ENCODE measurements around the gene GATA6.
"Not testable (repeated sequence)": the region's sequence is repeated elsewhere in the genome, so short reads cannot be mapped to it uniquely, and the experiment has no call there.

GATA6 gene

GRCh38 chr18:22194151-22194598 is 24.8 kb downstream of the GATA6 start:
- H4K91ac ChIP-seq (ENCODE audit: low read depth, low read length, poor library complexity), result no peak overlapping the region
- no peak overlapping the region for H2BK12ac ChIP-seq (ENCODE audit: low read length)
- H3K9me3 ChIP-seq (replicated peaks in 1 of 2; ENCODE audit: control insufficient read depth in 2 of 2, insufficient read depth in 1 of 2, low read depth in 1 of 2, low read length in 2 of 2), result no peaks in the 10 kb centered on the region
- no peak for DNase-seq (ENCODE audit: low spot score)
- no peak overlapping the region for H3K9ac ChIP-seq (ENCODE audit: low read depth, low read length, poor library complexity)
- H2AFZ ChIP-seq (ENCODE audit: low read length), result peak overlapping the region; percentile 28
- no peaks in the 10 kb centered on the region for H3K36me3 ChIP-seq (replicated peaks in 1 of 2; ENCODE audit: control insufficient read depth in 2 of 2, insufficient read depth in 2 of 2, low read length in 2 of 2)
- no peak overlapping the region for H4K8ac ChIP-seq (ENCODE audit: low read depth, low read length)
- no peak overlapping the region for H3K4ac ChIP-seq (ENCODE audit: low read length)
- H2BK120ac ChIP-seq (ENCODE audit: low read depth, low read length), result no peak overlapping the region
- H3K4me2 ChIP-seq (ENCODE audit: insufficient read depth, low read length, poor library complexity, severe bottlenecking), result no peak overlapping the region
- no peak overlapping the region for H3K4me3 ChIP-seq (ENCODE audit: low read length in 2 of 2)
- H2AK5ac ChIP-seq (ENCODE audit: low read depth, low read length), result no peak overlapping the region
- peak overlapping the region; percentile 38 for H3K18ac ChIP-seq (ENCODE audit: low read length)
- no peak overlapping the region for H2BK15ac ChIP-seq (ENCODE audit: low read length)
- WGBS, 2 donors (ENCODE audit: extremely low coverage in 2 of 2, insufficient read length in 2 of 2, insufficient replicate concordance in 1 of 2), result no CpG with 5 or more reads among the region's 7 CpGs
- no peaks in the 10 kb centered on the region for H3K79me1 ChIP-seq (ENCODE audit: low read depth, low read length)
- no peak overlapping the region for H3K14ac ChIP-seq (ENCODE audit: low read length)
- no peak overlapping the region for H3K23ac ChIP-seq (ENCODE audit: low read depth, low read length, poor library complexity)
- H3K27ac ChIP-seq (replicated peaks; ENCODE audit: low read length), result peak overlapping the region; percentile 3
- peaks cover 2 to 15% of the 10 kb centered on the region in 2 donors for H3K4me1 ChIP-seq (ENCODE audit: control insufficient read depth in 2 of 2, insufficient read depth in 1 of 2, low read depth in 1 of 2, low read length in 2 of 2)
- H2BK5ac ChIP-seq (ENCODE audit: low read length), result no peak overlapping the region
- H3K27me3 ChIP-seq (ENCODE audit: control insufficient read depth in 3 of 3, insufficient read depth in 3 of 3, low read depth in 1 of 3, low read length in 3 of 3), result peaks cover 0 to 42% (median 0%) of the 10 kb centered on the region in 3 experiments

- no peak overlapping the region for H2AFZ ChIP-seq (ENCODE audit: low read length)
Observed at GRCh38 chr18:22195052-22195451, 25.7 kb downstream of the GATA6 start.

DNA sequence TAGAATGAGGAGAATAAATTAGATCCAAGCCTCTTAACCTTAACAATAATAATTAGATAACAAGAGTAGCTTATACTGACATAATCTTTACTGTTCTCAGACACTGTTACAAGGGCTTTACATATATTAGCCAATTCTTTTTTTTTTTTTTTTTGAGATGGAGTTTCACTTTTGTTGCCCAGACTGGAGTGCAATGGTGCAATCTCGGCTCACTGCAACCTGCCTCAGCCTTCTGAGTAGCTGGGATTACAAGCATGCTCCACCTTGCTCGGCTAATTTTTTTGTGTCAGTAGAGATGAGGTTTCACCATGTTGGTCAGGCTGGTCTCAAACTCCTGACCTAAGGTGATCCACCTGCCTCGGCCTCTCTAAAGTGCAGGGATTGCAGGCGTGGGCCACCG is 27.6 kb downstream of the GATA6 start:
- peaks cover 2 to 16% of the 10 kb centered on the region in 2 donors for H3K4me1 ChIP-seq (ENCODE audit: control insufficient read depth in 2 of 2, insufficient read depth in 1 of 2, low read depth in 1 of 2, low read length in 2 of 2)
- H3K27me3 ChIP-seq (ENCODE audit: control insufficient read depth in 3 of 3, insufficient read depth in 3 of 3, low read depth in 1 of 3, low read length in 3 of 3), result peaks cover 0 to 26% (median 0%) of the 10 kb centered on the region in 3 experiments

More at GRCh38 chr18:22195052-22195451, 25.7 kb downstream of the GATA6 start:
- no peak overlapping the region for H2AK5ac ChIP-seq (ENCODE audit: low read depth, low read length)
- no peak overlapping the region for H3K9ac ChIP-seq (ENCODE audit: low read depth, low read length, poor library complexity)
- H4K8ac ChIP-seq (ENCODE audit: low read depth, low read length), result no peak overlapping the region
- H3K14ac ChIP-seq (ENCODE audit: low read length), result no peak overlapping the region
- no peak overlapping the region for H2BK120ac ChIP-seq (ENCODE audit: low read depth, low read length)
- H3K4me3 ChIP-seq (ENCODE audit: low read length in 2 of 2), result no peak overlapping the region
- peaks cover 2 to 15% of the 10 kb centered on the region in 2 donors for H3K4me1 ChIP-seq (ENCODE audit: control insufficient read depth in 2 of 2, insufficient read depth in 1 of 2, low read depth in 1 of 2, low read length in 2 of 2)
- no peak overlapping the region for H2BK15ac ChIP-seq (ENCODE audit: low read length)
- peaks cover 0 to 42% (median 0%) of the 10 kb centered on the region in 3 experiments for H3K27me3 ChIP-seq (ENCODE audit: control insufficient read depth in 3 of 3, insufficient read depth in 3 of 3, low read depth in 1 of 3, low read length in 3 of 3)
- no CpG with 5 or more reads among the region's 11 CpGs for WGBS, 2 donors (ENCODE audit: extremely low coverage in 2 of 2, insufficient read length in 2 of 2, insufficient replicate concordance in 1 of 2)
- H3K27ac ChIP-seq (replicated peaks; ENCODE audit: low read length), result no peak overlapping the region
- no peak overlapping the region for H4K91ac ChIP-seq (ENCODE audit: low read depth, low read length, poor library complexity)
- DNase-seq (ENCODE audit: low spot score), result no peak
- no peaks in the 10 kb centered on the region for H3K36me3 ChIP-seq (replicated peaks in 1 of 2; ENCODE audit: control insufficient read depth in 2 of 2, insufficient read depth in 2 of 2, low read length in 2 of 2)
- H3K4me2 ChIP-seq (ENCODE audit: insufficient read depth, low read length, poor library complexity, severe bottlenecking), result no peak overlapping the region
- no peak overlapping the region for H3K4ac ChIP-seq (ENCODE audit: low read length)
- H3K9me3 ChIP-seq (replicated peaks in 1 of 2; ENCODE audit: control insufficient read depth in 2 of 2, insufficient read depth in 1 of 2, low read depth in 1 of 2, low read length in 2 of 2), result no peaks in the 10 kb centered on the region
- H3K23ac ChIP-seq (ENCODE audit: low read depth, low read length, poor library complexity), result peak overlapping the region; percentile 34
- H2BK12ac ChIP-seq (ENCODE audit: low read length), result peak overlapping the region; percentile 24
- H2BK5ac ChIP-seq (ENCODE audit: low read length), result no peak overlapping the region
- H3K79me1 ChIP-seq (ENCODE audit: low read depth, low read length), result no peaks in the 10 kb centered on the region
- no peak overlapping the region for H3K18ac ChIP-seq (ENCODE audit: low read length)

GRCh38 chr18:22197668-22198067 is 28.3 kb downstream of the GATA6 start:
- Histone ChIP-seq H3K4me3 (ENCODE audit: low read length in 2 of 2) (no peak overlapping the region), H3K27me3 (ENCODE audit: control insufficient read depth in 3 of 3, insufficient read depth in 3 of 3, low read depth in 1 of 3, low read length in 3 of 3) (peaks cover 0 to 21% (median 0%) of the 10 kb centered on the region in 3 experiments), H3K18ac (ENCODE audit: low read length) (no peak overlapping the region), H3K36me3 (replicated peaks in 1 of 2; ENCODE audit: control insufficient read depth in 2 of 2, insufficient read depth in 2 of 2, low read length in 2 of 2) (no peaks in the 10 kb centered on the region), H3K23ac (ENCODE audit: low read depth, low read length, poor library complexity) (peak overlapping the region; percentile 5), H2BK15ac (ENCODE audit: low read length) (no peak overlapping the region), H2BK5ac (ENCODE audit: low read length) (no peak overlapping the region), H3K4me2 (ENCODE audit: insufficient read depth, low read length, poor library complexity, severe bottlenecking) (no peak overlapping the region), H4K8ac (ENCODE audit: low read depth, low read length) (no peak overlapping the region), H3K9me3 (replicated peaks in 1 of 2; ENCODE audit: control insufficient read depth in 2 of 2, insufficient read depth in 1 of 2, low read depth in 1 of 2, low read length in 2 of 2) (no peaks in the 10 kb centered on the region), H3K14ac (ENCODE audit: low read length) (no peak overlapping the region), H4K91ac (ENCODE audit: low read depth, low read length, poor library complexity) (no peak overlapping the region), H3K9ac (ENCODE audit: low read depth, low read length, poor library complexity) (no peak overlapping the region), H3K79me1 (ENCODE audit: low read depth, low read length) (no peaks in the 10 kb centered on the region), H3K4me1 (ENCODE audit: control insufficient read depth in 2 of 2, insufficient read depth in 1 of 2, low read depth in 1 of 2, low read length in 2 of 2) (peaks cover 2 to 16% of the 10 kb centered on the region in 2 donors), H3K27ac (replicated peaks; ENCODE audit: low read length) (no peak overlapping the region), H2AK5ac (ENCODE audit: low read depth, low read length) (no peak overlapping the region), H2AFZ (ENCODE audit: low read length) (no peak overlapping the region), H2BK12ac (ENCODE audit: low read length) (no peak overlapping the region), H3K4ac (ENCODE audit: low read length) (no peak overlapping the region), H2BK120ac (ENCODE audit: low read depth, low read length) (no peak overlapping the region)
- no peak for DNase-seq (ENCODE audit: low spot score)
- WGBS, 2 donors (ENCODE audit: extremely low coverage in 2 of 2, insufficient read length in 2 of 2, insufficient replicate concordance in 1 of 2), result no CpG with 5 or more reads among the region's 2 CpGs

More for the DNA sequence above, 27.6 kb downstream of the GATA6 start:
- H3K9me3 ChIP-seq (replicated peaks in 1 of 2; ENCODE audit: control insufficient read depth in 2 of 2, insufficient read depth in 1 of 2, low read depth in 1 of 2, low read length in 2 of 2); H4K91ac ChIP-seq (ENCODE audit: low read depth, low read length, poor library complexity); H3K36me3 ChIP-seq (replicated peaks in 1 of 2; ENCODE audit: control insufficient read depth in 2 of 2, insufficient read depth in 2 of 2, low read length in 2 of 2); H2BK5ac ChIP-seq (ENCODE audit: low read length); H3K4ac ChIP-seq (ENCODE audit: low read length); DNase-seq (ENCODE audit: low spot score); H3K4me3 ChIP-seq (ENCODE audit: low read length in 2 of 2); H3K79me1 ChIP-seq (ENCODE audit: low read depth, low read length); H3K4me2 ChIP-seq (ENCODE audit: insufficient read depth, low read length, poor library complexity, severe bottlenecking); H3K18ac ChIP-seq (ENCODE audit: low read length); H3K27ac ChIP-seq (replicated peaks; ENCODE audit: low read length); H3K9ac ChIP-seq (ENCODE audit: low read depth, low read length, poor library complexity); H2AFZ ChIP-seq (ENCODE audit: low read length); H2BK120ac ChIP-seq (ENCODE audit: low read depth, low read length); H3K14ac ChIP-seq (ENCODE audit: low read length); H2BK12ac ChIP-seq (ENCODE audit: low read length); H2BK15ac ChIP-seq (ENCODE audit: low read length); H4K8ac ChIP-seq (ENCODE audit: low read depth, low read length); H2AK5ac ChIP-seq (ENCODE audit: low read depth, low read length); H3K23ac ChIP-seq (ENCODE audit: low read depth, low read length, poor library complexity): not testable (repeated sequence)
- WGBS, 2 donors (ENCODE audit: extremely low coverage in 2 of 2, insufficient read length in 2 of 2, insufficient replicate concordance in 1 of 2), result no CpG with 5 or more reads among the region's 5 CpGs
